HG03354 (cell line): ENCODE measurements around the gene HID1.
"Not testable (repeated sequence)": the region's sequence is repeated elsewhere in the genome, so short reads cannot be mapped to it uniquely, and the experiment has no call there.

Experiments
- ATAC-seq: cut with Tn5 transposase; IDR thresholded peaks from one replicate; pipeline ENCODE4 v1.9.1; 2021; ENCODE audit warnings: mild to moderate bottlenecking; ENCODE audit not compliant: unreplicated experiment, poor library complexity, severe bottlenecking

The HID1 gene

DNA sequence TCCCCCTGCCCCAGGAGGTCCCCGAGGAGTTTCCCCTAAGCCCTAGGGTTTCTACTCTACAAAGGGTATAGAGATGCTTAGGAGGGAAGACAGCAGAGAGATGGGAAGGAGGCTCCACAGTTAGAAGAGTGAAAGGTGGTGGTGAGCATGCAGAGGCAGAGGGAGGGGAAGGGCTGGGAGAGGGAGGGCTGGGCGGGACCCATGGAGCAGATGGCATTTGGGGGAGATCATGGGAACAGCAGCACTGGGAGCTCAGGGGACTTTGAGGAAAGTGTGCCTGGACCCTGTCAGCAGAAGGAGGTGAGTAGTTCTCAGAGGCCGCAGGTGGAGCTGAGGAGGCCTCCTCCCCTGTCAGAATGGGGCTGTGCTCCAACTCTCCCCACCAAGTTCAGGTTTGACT is 37.5 kb downstream of the HID1 start:
- no peak for ATAC-seq

DNA sequence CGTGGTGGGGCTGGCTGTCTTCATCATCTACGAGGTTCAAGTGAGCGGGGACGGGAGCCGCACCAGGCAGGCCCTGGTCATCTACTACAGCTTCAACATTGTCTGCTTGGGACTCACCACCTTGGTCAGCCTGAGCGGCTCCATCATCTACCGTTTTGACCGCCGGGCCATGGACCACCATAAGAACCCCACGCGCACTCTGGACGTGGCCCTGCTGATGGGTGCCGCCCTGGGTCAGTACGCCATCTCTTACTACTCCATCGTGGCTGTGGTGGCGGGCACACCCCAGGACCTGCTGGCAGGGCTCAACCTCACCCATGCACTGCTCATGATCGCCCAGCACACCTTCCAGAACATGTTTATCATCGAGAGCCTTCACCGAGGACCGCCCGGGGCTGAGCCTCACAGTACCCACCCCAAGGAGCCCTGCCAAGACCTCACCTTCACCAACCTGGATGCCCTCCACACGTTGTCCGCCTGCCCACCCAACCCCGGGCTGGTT is 42.0 kb downstream of the HID1 start:
- no peak for ATAC-seq

DNA sequence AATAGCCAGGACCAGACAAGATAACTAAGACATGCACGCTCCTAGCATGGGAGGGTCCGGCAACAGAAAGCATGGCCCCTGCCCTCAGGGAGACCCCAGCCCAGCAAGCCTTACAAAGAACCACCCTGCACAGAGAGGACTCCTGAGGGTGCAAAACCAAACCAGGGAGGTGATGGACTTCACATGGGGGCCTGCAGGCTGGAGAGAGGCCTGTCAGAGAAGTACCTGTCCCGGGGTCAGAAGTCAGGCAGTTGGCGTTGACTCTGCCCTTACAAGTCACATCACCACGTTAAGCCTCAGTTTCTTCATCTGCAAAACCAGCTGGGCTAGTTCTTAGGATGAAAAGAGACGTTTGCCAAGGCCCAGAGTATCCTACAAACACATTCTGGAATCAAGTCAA is 43.8 kb downstream of the HID1 start:
- no peak for ATAC-seq

- no peak for ATAC-seq
Measured at GRCh38 chr17:74925242-74925641, 47.3 kb downstream of the HID1 start.

DNA sequence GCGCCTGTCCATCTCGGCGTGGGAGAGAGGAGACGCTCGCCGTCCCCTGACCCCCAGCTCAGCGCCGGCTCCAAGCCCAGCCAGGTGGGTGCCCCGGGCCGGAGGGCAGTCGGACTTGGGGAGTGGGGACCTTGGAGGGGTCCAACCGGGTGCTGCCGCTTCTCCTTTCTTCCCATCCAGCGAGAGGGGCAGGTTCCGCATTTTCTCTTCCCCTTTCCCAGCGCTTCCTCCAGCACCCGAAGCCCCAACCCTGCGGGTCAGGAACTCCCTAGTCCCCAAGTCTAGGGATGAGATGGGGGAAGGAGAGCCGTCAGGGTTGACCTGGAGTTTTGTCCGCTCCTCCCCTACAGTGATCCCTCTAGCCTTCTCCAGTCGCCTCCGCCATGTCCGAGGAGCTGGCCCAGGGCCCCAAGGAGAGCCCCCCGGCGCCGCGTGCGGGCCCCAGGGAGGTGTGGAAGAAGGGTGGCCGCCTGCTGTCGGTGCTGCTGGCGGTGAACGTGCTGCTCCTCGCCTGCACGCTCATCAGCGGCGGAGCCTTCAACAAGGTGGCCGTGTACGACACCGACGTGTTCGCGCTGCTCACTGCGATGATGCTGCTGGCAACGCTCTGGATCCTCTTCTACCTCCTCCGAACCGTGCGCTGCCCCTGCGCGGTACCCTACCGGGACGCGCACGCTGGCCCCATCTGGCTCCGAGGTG is 48.2 kb downstream of the HID1 start, which contains the start of gene OTOP2:
Gene OTOP2, plus strand, starts transcription at position 24 of the 699 bp plus-strand sequence. Its CDS starts 360 bp downstream, at position 384.
- ATAC-seq: no peak

DNA sequence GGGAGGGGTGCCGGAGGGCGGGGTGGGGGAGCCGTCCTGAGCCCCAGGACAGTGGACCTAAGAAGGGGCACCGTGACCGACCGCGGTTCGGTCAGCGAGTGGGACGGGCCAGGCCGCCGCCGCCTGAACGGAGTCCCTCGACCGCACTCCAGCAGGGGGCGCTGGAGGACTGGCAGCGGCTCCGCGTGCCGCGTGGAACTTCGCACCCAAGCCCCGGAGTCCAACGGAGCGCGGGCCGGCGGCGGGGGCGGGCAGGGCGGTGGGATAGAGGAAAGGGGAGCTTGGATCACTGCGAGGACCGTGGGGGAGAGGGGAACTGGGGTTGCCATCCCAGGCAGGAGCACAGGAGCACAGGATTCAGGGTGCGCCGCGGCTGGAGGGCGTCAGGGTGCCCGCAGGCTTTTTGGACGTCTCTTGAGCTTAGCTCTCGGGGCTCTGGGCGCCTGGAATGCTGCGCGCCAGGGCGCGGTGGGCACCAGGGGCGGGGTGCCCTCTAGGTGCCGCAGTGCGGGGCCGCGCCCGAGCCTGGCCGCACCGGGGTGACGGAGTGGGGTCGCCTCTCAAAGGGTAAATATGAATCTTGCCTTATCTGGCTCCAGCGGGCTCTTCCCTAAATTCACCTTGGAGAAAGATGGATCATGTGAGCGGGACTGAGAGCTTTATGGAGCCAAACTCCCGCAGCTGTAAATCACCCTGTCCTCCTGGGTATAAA is 48.9 kb downstream of the HID1 start:
- no peak for ATAC-seq

GRCh38 chr17:74922694-74923537 is 49.6 kb downstream of the HID1 start, which contains the start of gene USH1G:
TSS of gene USH1G (minus strand) at chr17:74923255. CDS start at chr17:74923073, 182 bp downstream.
- ATAC-seq: no peak

- no peak for ATAC-seq
Measured at GRCh38 chr17:74922172-74922571, 50.4 kb downstream of the HID1 start.

DNA sequence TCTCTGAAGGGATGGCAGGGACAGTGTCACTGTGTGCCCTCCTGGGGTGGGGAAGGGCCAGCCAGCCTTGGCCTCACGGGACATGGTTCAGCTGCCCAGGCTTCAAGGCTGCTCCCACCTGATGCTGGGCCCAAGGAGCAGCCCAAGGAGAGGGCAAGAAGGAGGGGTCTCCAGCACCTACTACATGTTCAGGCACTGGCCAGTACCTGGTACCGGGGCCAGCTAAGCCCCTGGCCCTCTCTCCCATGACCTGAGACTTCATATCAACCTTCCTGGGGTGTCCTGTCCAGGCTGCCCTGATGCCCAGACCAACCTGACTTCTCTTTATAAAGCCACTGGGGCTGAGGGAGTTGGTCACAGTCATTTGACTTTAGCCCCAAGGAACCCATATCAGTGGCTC is 50.8 kb downstream of the HID1 start:
- no peak for ATAC-seq

DNA sequence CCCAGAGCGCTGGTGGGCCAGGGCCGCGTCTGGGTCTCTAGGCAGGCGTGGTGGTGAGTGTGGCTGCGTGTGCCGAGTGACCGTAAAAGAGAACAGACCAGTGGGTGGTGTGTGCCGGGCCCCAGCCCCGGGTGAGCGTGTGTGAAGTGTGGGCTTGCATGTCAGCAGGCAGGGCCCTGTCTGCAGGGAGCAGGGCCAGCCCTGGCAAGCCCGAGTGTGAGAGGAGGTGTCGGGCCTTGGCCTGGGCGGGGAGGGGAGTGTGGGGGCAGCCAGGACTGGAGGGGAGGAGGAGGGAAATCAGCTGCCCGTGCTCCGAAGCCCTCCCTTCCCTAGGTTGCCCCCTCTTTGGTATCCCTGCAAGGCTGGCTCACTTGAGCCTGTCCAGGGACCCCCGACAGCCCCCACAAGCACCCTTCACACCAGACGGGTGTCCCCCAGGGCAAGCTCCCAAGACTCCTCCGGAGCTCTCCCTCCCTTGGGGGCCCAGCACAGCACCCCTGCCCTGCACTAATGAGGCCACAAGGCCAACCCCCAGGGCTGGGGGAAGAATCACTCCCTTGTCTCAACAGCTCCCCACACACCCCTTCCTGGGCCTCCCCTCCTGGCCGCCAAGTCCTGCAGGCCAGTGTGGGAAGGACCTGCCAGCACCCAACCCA is 51.4 kb downstream of the HID1 start:
- ATAC-seq: no peak

DNA sequence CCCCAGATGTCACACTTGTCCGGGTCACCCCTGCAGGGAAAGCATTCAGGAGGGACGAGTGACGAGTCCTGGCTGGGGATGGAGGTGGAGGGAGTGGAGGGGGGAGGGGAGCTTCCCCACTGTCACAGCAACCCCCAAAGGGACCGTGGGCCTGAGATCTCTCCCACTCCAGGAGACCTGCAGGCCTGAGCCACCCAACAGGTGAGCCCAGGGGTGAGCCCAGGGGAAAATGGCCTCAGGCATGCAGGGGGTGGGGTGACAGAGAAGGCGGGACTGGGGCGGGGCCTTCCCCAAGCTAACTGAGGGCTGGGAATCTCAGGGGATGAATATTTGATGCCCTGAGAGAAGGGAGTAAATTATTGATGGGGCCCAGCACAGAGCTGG is 51.9 kb downstream of the HID1 start:
- no peak for ATAC-seq

GRCh38 chr17:74920306-74920620 is 52.3 kb downstream of the HID1 start:
- ATAC-seq: no peak

GRCh38 chr17:74919440-74920305 is 52.9 kb downstream of the HID1 start:
- no peak for ATAC-seq

GRCh38 chr17:74918906-74919305 is 53.7 kb downstream of the HID1 start:
- no peak for ATAC-seq

DNA sequence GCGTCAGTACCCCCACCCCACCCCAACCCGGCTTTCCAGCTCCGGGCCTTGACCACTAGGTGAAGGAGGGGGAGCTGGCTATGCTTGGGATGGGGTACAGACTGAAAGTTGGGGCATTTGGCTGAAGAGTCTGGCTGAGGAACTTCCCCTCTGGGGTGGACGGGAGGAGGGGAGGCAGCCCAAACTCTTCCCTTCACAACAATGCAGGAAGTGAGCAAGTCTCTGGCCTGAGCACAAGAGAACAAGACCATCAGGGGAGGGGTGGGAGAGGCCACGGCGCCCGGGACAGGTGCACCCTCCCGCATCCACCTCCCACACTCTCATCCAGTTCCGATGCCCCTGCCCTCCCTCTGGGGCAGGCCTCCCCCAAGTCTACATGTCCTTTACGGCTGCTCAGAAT is 55.1 kb downstream of the HID1 start:
- no peak for ATAC-seq

- ATAC-seq: no peak
Measured at GRCh38 chr17:74916851-74917199, 55.7 kb downstream of the HID1 start.

- no peak for ATAC-seq
Measured at GRCh38 chr17:74916136-74916850, 56.3 kb downstream of the HID1 start.

DNA sequence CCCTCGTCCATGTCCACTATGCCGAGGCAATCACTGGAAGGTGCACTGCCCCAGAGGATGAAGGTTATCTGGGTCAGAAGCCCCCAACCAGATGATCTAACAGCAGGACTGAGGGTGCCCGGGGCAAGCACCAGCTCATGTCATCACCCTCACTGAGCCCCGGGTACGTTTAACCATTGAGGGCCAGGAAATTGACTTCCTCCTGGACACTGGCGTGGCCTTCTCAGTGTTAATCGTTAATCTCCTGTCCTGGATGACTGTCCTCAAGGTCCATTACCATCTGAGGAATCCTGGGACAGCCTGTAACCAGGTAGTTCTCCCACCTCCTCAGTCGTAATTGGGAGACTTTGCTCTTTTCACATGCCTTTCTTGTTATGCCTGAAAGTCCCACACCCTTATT is 61.1 kb downstream of the HID1 start:
- ATAC-seq: not testable (repeated sequence)
